Body of pancreas (tissue), 4 donors: ENCODE measurements around the gene G6PD. TPM values are rescaled to one million over a fixed set of nuclear protein-coding genes. Genes with fewer than 3 reads are reported as not detected.
A peak's percentile ranks its signal among the peaks of the same experiment; 100 is the strongest.
"Not testable (repeated sequence)": the region's sequence is repeated elsewhere in the genome, so short reads cannot be mapped to it uniquely, and the experiment has no call there.

ENCODE experiments used
- ATAC-seq: fragments of 150-250 bp; one replicate; pipeline ENCODE4 v1.9.1; 2016
- DNase-seq, 4 donors: peaks; one replicate each; pipeline ENCODE4 v3.0.0-alpha.2; 2019
- H3K27ac ChIP-seq, 4 donors: fragments of 200-600 bp; sonication (generic); 1 replicate in 3 of 4; 2 replicates in 1 of 4; pipeline versions ENCODE4 v1.5.1 to v1.6.1; 2016 to 2019; ENCODE audit warnings: mild to moderate bottlenecking in 1 of 4, mixed read lengths in 1 of 4, moderate library complexity in 1 of 4
- H3K27me3 ChIP-seq, 2 donors: fragments of 200-600 bp; sonication (generic); one replicate each; pipeline ENCODE4 v1.6.0; 2016; ENCODE audit warnings: mild to moderate bottlenecking in 1 of 2
- H3K36me3 ChIP-seq, 2 donors: fragments of 200-600 bp; sonication (generic); replicated peaks in 1 of 2; 2 replicates each; pipeline ENCODE4 v1.5.1; 2016; ENCODE audit warnings: low read depth in 2 of 2; ENCODE audit not compliant: insufficient read depth in 1 of 2
- H3K4me1 ChIP-seq: fragments of 200-600 bp; sonication (generic); one replicate; pipeline ENCODE4 v1.6.0; 2016
- H3K4me3 ChIP-seq, 2 donors: fragments of 200-600 bp; sonication (generic); 1 replicate in 1 of 2; 2 replicates in 1 of 2; pipeline ENCODE4 v1.5.1; 2016 to 2019
- H3K9me3 ChIP-seq, 3 donors: fragments of 200-600 bp; sonication (generic); 1 replicate in 2 of 3; 2 replicates in 1 of 3; pipeline ENCODE4 v1.5.1; 2016
- POLR2A ChIP-seq, 3 donors: fragments of 450-650 bp; IDR thresholded peaks; one replicate each; pipeline ENCODE4 v1.6.1; 2016; ENCODE audit warnings: antibody characterized with exemption in 3 of 3, mild to moderate bottlenecking in 2 of 3
- WGBS, 2 donors: methylation state at CpG; one replicate each; pipeline ENCODE4 v1.1.5; 2017; 5-methylcytosine and 5-hydroxymethylcytosine counted together
- intact Hi-C: fragments of 100-400 bp; cut with DNase I; formaldehyde crosslinking; loops from one replicate; pipeline ENCODE4 v1.15.1; 2023
- total RNA-seq, 2 donors: library from RNA; depleted of rRNA; stranded (reverse); fragments of >200 nt; gene quantifications; one replicate each; pipeline ENCODE4 v1.1.0, GENCODE V29; 2016

G6PD gene
- total RNA-seq, 2 donors from 2014 or later: 7.6 to 16.1 TPM

GRCh38 chrX:154592505-154592904 lies 45.9 kb upstream of the G6PD start:
- ATAC-seq: no peak
- no peak overlapping the region for H3K4me3 ChIP-seq
- H3K9me3 ChIP-seq: no peaks in the 10 kb centered on the region
- intact Hi-C loops: no loop called here
- H3K27me3 ChIP-seq: no peaks in the 10 kb centered on the region
- no peak for TF ChIP-seq POLR2A (IDR thresholded peaks at IDR 0.05)
- no peaks in the 10 kb centered on the region for H3K36me3 ChIP-seq
- H3K4me1 ChIP-seq: no peaks in the 10 kb centered on the region
- DNase-seq: no peak
- no peak overlapping the region for H3K27ac ChIP-seq
- WGBS, 2 donors: 84 to 89% methylated on average over 5 of the region's 5 CpGs

- H3K4me1 ChIP-seq, intact Hi-C loops, DNase-seq, H3K36me3 ChIP-seq, H3K9me3 ChIP-seq, H3K27me3 ChIP-seq, H3K27ac ChIP-seq, H3K4me3 ChIP-seq, ATAC-seq: not testable (repeated sequence)
- no CpG with 5 or more reads among the region's 13 CpGs for WGBS, 2 donors
Measured at GRCh38 chrX:154590415-154590814, 43.8 kb upstream of the G6PD start.

- no CpG with 5 or more reads among the region's 39 CpGs for WGBS, 2 donors
- H3K27me3 ChIP-seq, H3K4me1 ChIP-seq, H3K36me3 ChIP-seq, ATAC-seq, H3K9me3 ChIP-seq, DNase-seq, H3K4me3 ChIP-seq, intact Hi-C loops, H3K27ac ChIP-seq: not testable (repeated sequence)
Measured at GRCh38 chrX:154584585-154585183, 38.0 kb upstream of the G6PD start, which contains the start of gene CTAG1A. TSS of gene CTAG1A (plus strand) at chrX:154585133. CDS start at chrX:154585207, 74 bp downstream.

- intact Hi-C loops, H3K27me3 ChIP-seq, H3K4me3 ChIP-seq, DNase-seq, H3K36me3 ChIP-seq, ATAC-seq, H3K27ac ChIP-seq, H3K9me3 ChIP-seq, H3K4me1 ChIP-seq: not testable (repeated sequence)
- no CpG with 5 or more reads among the region's 8 CpGs for WGBS, 2 donors
Measured at GRCh38 chrX:154582994-154583393, 36.3 kb upstream of the G6PD start.

- H3K4me3 ChIP-seq, H3K36me3 ChIP-seq, DNase-seq, H3K27ac ChIP-seq, H3K9me3 ChIP-seq, H3K4me1 ChIP-seq, intact Hi-C loops, H3K27me3 ChIP-seq: not testable (repeated sequence)
- WGBS, 2 donors: no CpG with 5 or more reads among the region's 5 CpGs
- peak; percentile 50 for ATAC-seq
Measured at GRCh38 chrX:154575076-154575475, 28.4 kb upstream of the G6PD start.

- H3K4me1 ChIP-seq, H3K27ac ChIP-seq, DNase-seq, H3K4me3 ChIP-seq, ATAC-seq, intact Hi-C loops, H3K36me3 ChIP-seq, H3K9me3 ChIP-seq, H3K27me3 ChIP-seq: not testable (repeated sequence)
- WGBS, 2 donors: no CpG with 5 or more reads among the region's 10 CpGs
Measured at GRCh38 chrX:154573061-154573460, 26.4 kb upstream of the G6PD start.

- H3K4me3 ChIP-seq, H3K36me3 ChIP-seq, DNase-seq, H3K27me3 ChIP-seq, intact Hi-C loops, H3K27ac ChIP-seq, ATAC-seq, H3K4me1 ChIP-seq, H3K9me3 ChIP-seq: not testable (repeated sequence)
- no CpG with 5 or more reads among the region's 11 CpGs for WGBS, 2 donors
Measured at GRCh38 chrX:154570361-154570760, 23.7 kb upstream of the G6PD start.

- DNase-seq, intact Hi-C loops, H3K4me1 ChIP-seq, H3K9me3 ChIP-seq, H3K36me3 ChIP-seq, H3K27ac ChIP-seq, ATAC-seq, H3K4me3 ChIP-seq, H3K27me3 ChIP-seq: not testable (repeated sequence)
- no CpG with 5 or more reads among the region's 10 CpGs for WGBS, 2 donors
Measured at GRCh38 chrX:154562295-154562694, 15.6 kb upstream of the G6PD start.

- intact Hi-C loops, H3K4me3 ChIP-seq, H3K27me3 ChIP-seq, H3K9me3 ChIP-seq, H3K27ac ChIP-seq, ATAC-seq, DNase-seq, H3K36me3 ChIP-seq, H3K4me1 ChIP-seq: not testable (repeated sequence)
- WGBS, 2 donors: no CpG with 5 or more reads among the region's 31 CpGs
Measured at GRCh38 chrX:154560326-154560725, 13.7 kb upstream of the G6PD start.

- not testable (repeated sequence) for ATAC-seq
Measured at GRCh38 chrX:154558896-154559295, 12.2 kb upstream of the G6PD start.

GRCh38 chrX:154558060-154558690 lies 11.5 kb upstream of the G6PD start:
- intact Hi-C loops, H3K4me3 ChIP-seq, H3K27ac ChIP-seq, DNase-seq, H3K9me3 ChIP-seq, H3K36me3 ChIP-seq, H3K27me3 ChIP-seq, ATAC-seq, H3K4me1 ChIP-seq: not testable (repeated sequence)
- no CpG with 5 or more reads among the region's 24 CpGs for WGBS, 2 donors

More at GRCh38 chrX:154558896-154559295, 12.2 kb upstream of the G6PD start:
- H3K4me1 ChIP-seq, H3K9me3 ChIP-seq, DNase-seq, intact Hi-C loops, H3K36me3 ChIP-seq, H3K4me3 ChIP-seq, H3K27ac ChIP-seq, H3K27me3 ChIP-seq: not testable (repeated sequence)
- no CpG with 5 or more reads among the region's 21 CpGs for WGBS, 2 donors

- ATAC-seq, H3K27me3 ChIP-seq, H3K4me3 ChIP-seq, H3K27ac ChIP-seq, H3K9me3 ChIP-seq, H3K4me1 ChIP-seq, DNase-seq, intact Hi-C loops, H3K36me3 ChIP-seq: not testable (repeated sequence)
- WGBS, 2 donors: 67 to 87% methylated on average over 1 to 8 of the region's 18 CpGs
Measured at GRCh38 chrX:154552112-154552806, 5.6 kb upstream of the G6PD start.
